Measurements from ENCODE around the gene LSM14B. TPM values are rescaled to one million over a fixed set of nuclear protein-coding genes. Genes with fewer than 3 reads are reported as not detected.

LSM14B gene
- total RNA-seq, 3 donors from 2014 or later (not counting 1 experiment from before 2014, with no cell fraction given): 41.1 to 56.2 (median 47.3) TPM

- no peak for TF ChIP-seq CTCF (IDR thresholded peaks at IDR 0.05)
- no peaks in the 10 kb centered on the region for H3K9me3 Mint-ChIP-seq
- Histone ChIP-seq H3K27me3 (ENCODE audit: control insufficient read depth, insufficient read depth, low read length) (no peaks in the 10 kb centered on the region), H3K9me3 (ENCODE audit: control insufficient read depth, insufficient read depth, low read length) (no peaks in the 10 kb centered on the region), H3K27ac (ENCODE audit: low read length) (peak overlapping the region; percentile 53), H3K4me3 (ENCODE audit: low read length) (peak overlapping the region; percentile 37), H3K36me3 (ENCODE audit: control insufficient read depth, insufficient read depth, low read length) (peaks cover 36% of the 10 kb centered on the region), H3K4me1 (ENCODE audit: control insufficient read depth, insufficient read depth, low read length) (peaks cover 30% of the 10 kb centered on the region)
- peak overlapping the region; percentile 79 to 90 for H3K27ac Mint-ChIP-seq
- peak overlapping the region; percentile 91 for H3K4me3 Mint-ChIP-seq
- H3K4me1 Mint-ChIP-seq: peaks cover 53 to 60% of the 10 kb centered on the region in 2 donors
- no peaks in the 10 kb centered on the region for H3K27me3 Mint-ChIP-seq (ENCODE audit: low read depth in 2 of 2)
- 20% methylated on average over 13 of the region's 14 CpGs for WGBS (ENCODE audit: insufficient coverage)
- DNase-seq: peak in 1 of 2 donors; percentile 61
- H3K36me3 Mint-ChIP-seq: peaks cover 9% of the 10 kb centered on the region
- ATAC-seq: no peak
- intact Hi-C loops (cut with micrococcal nuclease): loop anchor here (2.0 to 5.0 kb wide), 2 partner anchors 41 to 74 kb away; partner anchors contain the start of genes MTG2 and TAF4
Measured at GRCh38 chr20:62141397-62142251, 19.3 kb downstream of the LSM14B start.

- ATAC-seq: peak in 1 of 3 donors; percentile 4
- H3K4me1 Mint-ChIP-seq: peaks cover 51 to 60% of the 10 kb centered on the region in 2 donors
- intact Hi-C loops (cut with micrococcal nuclease): loop anchor here (1.0 to 5.0 kb wide), 3 partner anchors 20 to 75 kb away; partner anchors contain the start of genes LSM14B, MTG2 and TAF4
Measured at GRCh38 chr20:62142252-62143080, 20.2 kb downstream of the LSM14B start.

More at GRCh38 chr20:62142252-62143080, 20.2 kb downstream of the LSM14B start:
- peak overlapping the region; percentile 91 for H3K4me3 Mint-ChIP-seq
- H3K9me3 Mint-ChIP-seq: no peaks in the 10 kb centered on the region
- DNase-seq: peak in 1 of 2 donors; percentile 30
- WGBS (ENCODE audit: insufficient coverage): under 1% methylated on average over 71 of the region's 71 CpGs
- Histone ChIP-seq H3K36me3 (ENCODE audit: control insufficient read depth, insufficient read depth, low read length) (peaks cover 30% of the 10 kb centered on the region), H3K27me3 (ENCODE audit: control insufficient read depth, insufficient read depth, low read length) (no peaks in the 10 kb centered on the region), H3K4me3 (ENCODE audit: low read length) (peak overlapping the region; percentile 37), H3K27ac (ENCODE audit: low read length) (peak overlapping the region; percentile 73), H3K9me3 (ENCODE audit: control insufficient read depth, insufficient read depth, low read length) (no peaks in the 10 kb centered on the region), H3K4me1 (ENCODE audit: control insufficient read depth, insufficient read depth, low read length) (peaks cover 30% of the 10 kb centered on the region)
- peak overlapping the region; percentile 79 to 90 for H3K27ac Mint-ChIP-seq
- H3K27me3 Mint-ChIP-seq (ENCODE audit: low read depth in 2 of 2): no peaks in the 10 kb centered on the region
- TF ChIP-seq CTCF (IDR thresholded peaks at IDR 0.05): no peak
- peaks cover 9% of the 10 kb centered on the region for H3K36me3 Mint-ChIP-seq
